ENCODE results near the gene PPP2R1A.

The PPP2R1A gene

DNA sequence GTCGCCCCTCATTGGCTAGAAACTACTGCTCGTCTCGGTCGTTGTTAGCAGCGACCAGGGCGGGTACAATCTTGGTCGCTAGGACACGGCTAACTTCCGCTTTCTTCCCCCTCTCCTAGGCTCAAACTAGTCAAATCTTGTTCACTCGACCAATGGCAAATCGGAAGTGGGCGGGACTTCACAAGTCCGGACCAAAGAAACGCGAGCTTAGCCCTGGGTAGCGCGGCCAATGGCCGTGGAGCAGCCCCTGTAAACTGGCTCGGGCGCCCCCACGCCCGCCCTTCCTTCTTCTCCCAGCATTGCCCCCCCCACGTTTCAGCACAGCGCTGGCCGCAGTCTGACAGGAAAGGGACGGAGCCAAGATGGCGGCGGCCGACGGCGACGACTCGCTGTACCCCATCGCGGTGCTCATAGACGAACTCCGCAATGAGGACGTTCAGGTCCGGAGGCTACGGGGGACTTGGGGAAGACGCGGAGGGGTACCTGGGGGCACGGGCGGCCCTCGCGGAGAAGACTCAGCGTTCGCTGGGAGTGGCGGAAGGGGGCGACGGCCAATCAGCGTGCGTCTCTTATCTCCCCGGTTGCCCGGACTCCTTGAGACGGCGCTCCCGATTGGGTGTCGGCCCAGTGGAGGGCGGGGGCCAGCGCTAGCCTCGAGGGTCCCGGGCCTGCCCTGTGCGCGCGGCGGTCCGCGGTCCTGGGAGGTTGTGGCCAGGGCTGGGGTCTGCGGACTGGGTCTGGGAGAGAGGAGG lies at the start of gene PPP2R1A:
TSS of gene PPP2R1A (plus strand) at position 318 of the 752 bp plus-strand sequence. CDS start at position 363, 45 bp downstream.
- peak; percentile 100 for DNase-seq (ENCODE audit: low read depth)
- TF ChIP-seq, protein P1, sequence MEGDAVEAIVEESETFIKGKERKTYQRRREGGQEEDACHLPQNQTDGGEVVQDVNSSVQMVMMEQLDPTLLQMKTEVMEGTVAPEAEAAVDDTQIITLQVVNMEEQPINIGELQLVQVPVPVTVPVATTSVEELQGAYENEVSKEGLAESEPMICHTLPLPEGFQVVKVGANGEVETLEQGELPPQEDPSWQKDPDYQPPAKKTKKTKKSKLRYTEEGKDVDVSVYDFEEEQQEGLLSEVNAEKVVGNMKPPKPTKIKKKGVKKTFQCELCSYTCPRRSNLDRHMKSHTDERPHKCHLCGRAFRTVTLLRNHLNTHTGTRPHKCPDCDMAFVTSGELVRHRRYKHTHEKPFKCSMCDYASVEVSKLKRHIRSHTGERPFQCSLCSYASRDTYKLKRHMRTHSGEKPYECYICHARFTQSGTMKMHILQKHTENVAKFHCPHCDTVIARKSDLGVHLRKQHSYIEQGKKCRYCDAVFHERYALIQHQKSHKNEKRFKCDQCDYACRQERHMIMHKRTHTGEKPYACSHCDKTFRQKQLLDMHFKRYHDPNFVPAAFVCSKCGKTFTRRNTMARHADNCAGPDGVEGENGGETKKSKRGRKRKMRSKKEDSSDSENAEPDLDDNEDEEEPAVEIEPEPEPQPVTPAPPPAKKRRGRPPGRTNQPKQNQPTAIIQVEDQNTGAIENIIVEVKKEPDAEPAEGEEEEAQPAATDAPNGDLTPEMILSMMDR (IDR thresholded peaks at IDR 0.05; ENCODE audit: low read depth, low read length, missing control alignments): no peak
- H3K4me3 ChIP-seq (ENCODE audit: low read depth, low read length): peak within 1 kb of the TSS; percentile 89
- in situ Hi-C loops (cut with HindIII; ENCODE audit: low sequenced_read_pairs): no loop called here

DNA sequence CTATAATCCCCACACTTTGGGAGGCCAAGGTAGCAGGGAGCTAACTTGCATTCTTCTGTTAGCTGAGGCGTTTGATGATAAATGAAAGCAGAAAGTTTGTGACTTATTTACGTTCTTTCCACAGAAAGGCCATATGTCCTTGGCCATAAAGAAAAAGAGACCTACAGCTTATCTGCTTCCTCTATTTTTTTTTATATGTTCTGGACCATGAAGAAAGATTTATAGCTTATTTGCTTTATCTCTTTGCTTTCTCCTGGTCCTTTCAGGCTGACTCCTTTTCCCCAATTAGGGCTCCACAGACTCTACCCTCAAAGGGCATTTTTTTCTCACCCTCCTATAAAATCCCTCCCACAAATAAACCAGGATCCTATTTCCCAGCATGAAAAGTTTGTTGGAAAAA lies 48.6 kb upstream of the PPP2R1A start:
- in situ Hi-C loops (cut with HindIII; ENCODE audit: low sequenced_read_pairs): no loop called here
- TF ChIP-seq, protein P1 (IDR thresholded peaks at IDR 0.05; ENCODE audit: low read depth, low read length, missing control alignments): no peak

DNA sequence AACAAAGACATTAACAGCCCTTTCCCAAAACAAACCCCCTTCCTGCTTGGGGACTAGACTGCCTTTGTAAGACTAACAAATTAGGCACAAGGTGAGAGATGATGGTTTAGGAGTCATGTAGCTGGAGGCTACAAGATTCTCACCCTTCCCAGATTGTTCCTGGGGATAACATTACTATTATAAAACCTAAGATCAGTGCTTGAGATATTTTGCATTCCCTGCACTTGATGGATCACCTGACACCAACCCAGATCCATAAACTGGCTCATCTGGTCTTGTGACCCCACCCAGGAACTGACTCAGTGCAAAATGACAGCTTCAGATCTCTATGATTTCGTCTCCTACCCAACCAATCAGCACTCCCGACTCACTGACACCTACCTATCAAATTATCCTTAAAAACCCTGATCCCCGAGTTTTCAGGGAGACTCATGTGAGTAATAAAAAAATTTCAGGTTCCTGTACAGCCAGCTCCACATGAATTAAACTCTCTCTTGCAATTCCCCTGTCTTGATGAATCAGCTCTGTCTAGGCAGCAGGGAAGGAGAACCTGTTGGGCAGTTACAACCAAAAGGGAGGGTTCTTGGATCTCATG lies 47.8 kb upstream of the PPP2R1A start:
- in situ Hi-C loops (cut with HindIII; ENCODE audit: low sequenced_read_pairs): no loop called here
- TF ChIP-seq, protein P1 (IDR thresholded peaks at IDR 0.05; ENCODE audit: low read depth, low read length, missing control alignments): no peak
- no peak overlapping the region for H3K4me3 ChIP-seq (ENCODE audit: low read depth, low read length)
- no peak for DNase-seq (ENCODE audit: low read depth)

More for the DNA sequence above, 48.6 kb upstream of the PPP2R1A start:
- no peak overlapping the region for H3K4me3 ChIP-seq (ENCODE audit: low read depth, low read length)
- no peak for DNase-seq (ENCODE audit: low read depth)

DNA sequence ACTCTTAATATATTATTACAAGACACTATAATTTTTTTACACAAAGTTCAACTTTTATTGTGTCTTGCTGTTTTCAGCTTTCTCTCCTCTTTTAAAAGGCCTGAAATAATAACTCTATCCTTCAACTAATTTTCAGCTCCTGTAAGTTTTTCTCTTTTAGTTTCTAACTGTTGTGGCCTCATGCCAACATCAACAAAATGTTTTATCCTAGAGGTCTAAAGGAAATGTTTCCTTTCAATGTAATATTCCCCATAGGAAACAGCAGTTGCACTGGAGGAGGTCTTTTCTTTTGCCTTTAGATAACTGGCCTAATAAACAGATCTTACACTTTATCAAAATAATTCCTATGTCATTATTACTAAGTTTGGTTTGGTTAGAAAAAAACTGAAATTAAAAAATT lies 41.6 kb upstream of the PPP2R1A start:
- DNase-seq (ENCODE audit: low read depth): no peak
- TF ChIP-seq, protein P1 (IDR thresholded peaks at IDR 0.05; ENCODE audit: low read depth, low read length, missing control alignments): no peak
- in situ Hi-C loops (cut with HindIII; ENCODE audit: low sequenced_read_pairs): no loop called here
- H3K4me3 ChIP-seq (ENCODE audit: low read depth, low read length): no peak overlapping the region

DNA sequence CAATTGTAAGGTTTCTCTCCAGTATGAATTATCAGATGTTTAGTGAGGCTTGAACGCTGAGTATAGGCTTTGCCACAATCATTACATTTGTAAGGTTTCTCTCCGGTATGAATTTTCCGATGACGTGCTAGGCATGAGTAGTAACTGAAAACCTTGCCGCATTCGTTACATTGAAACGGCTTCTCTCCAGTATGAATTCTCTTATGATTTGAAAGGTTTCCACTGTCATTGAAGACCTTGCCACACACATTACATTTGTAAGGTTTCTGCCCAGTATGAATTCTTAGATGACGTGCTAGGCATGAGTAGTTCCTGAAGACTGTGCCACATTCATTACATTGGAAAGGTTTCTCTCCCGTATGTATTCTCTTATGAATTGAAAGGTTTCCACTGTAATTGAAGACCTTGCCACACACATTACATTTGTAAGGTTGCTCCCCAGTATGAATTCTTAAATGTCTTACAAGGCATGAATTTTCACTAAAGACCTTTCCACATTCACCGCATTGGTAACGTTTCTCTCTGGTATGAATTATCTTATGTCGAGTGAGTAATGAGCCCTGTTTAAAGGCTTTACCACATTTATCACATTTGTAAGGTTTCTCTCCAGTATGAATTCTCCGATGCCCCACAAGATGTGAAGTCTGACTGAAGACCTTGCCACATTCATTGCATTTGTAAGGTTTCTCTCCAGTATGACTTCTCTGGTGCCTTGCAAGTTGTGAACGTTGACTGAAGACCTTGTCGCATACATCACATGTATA lies 34.1 kb upstream of the PPP2R1A start:
- TF ChIP-seq, protein P1 (IDR thresholded peaks at IDR 0.05; ENCODE audit: low read depth, low read length, missing control alignments): no peak
- DNase-seq (ENCODE audit: low read depth): no peak
- in situ Hi-C loops (cut with HindIII; ENCODE audit: low sequenced_read_pairs): no loop called here
- no peak overlapping the region for H3K4me3 ChIP-seq (ENCODE audit: low read depth, low read length)

DNA sequence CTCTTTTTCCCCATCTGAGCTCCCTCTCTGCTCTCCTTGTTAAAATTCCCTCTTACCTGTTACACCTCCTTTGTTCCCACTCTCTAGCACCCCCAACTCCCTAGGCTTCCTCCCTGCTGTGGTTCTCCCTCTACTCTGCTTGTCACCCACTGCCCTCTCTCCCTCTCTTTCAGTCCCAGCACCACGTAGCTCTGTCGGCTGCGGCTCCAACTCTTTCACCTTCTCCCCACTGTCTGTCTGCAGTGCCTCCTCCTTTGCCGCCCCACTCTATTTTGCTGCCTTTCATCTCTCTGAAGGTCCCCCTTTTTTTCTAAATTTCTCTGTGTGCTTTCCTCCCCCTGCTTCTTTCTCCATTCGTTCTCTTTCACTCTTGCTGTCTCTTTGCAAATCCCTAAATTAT lies 19.5 kb upstream of the PPP2R1A start:
- in situ Hi-C loops (cut with HindIII; ENCODE audit: low sequenced_read_pairs): no loop called here
- TF ChIP-seq, protein P1 (IDR thresholded peaks at IDR 0.05; ENCODE audit: low read depth, low read length, missing control alignments): no peak
- H3K4me3 ChIP-seq (ENCODE audit: low read depth, low read length): peak overlapping the region; percentile 92
- no peak for DNase-seq (ENCODE audit: low read depth)

Measured in astrocyte of the cerebellum (primary cell).